IMR-90 (cell line): ENCODE measurements around the gene TNFRSF9. TPM values are rescaled to one million over a fixed set of nuclear protein-coding genes. Genes with fewer than 3 reads are reported as not detected.

Experiments
- ATAC-seq: fragments of 200-7000 bp; cut with Tn5 transposase; 2 replicates; pipeline ENCODE4 v1.9.1; 2020; ENCODE audit warnings: low read depth, mild to moderate bottlenecking, moderate library complexity
- BruUV-seq: library from RNA; stranded (reverse); fragments of 400-500 nt; replicated peaks from 2 replicates; lab custom pipeline; 2021; lab: Mats Ljungman, UMichigan
- CTCF ChIA-PET: fragments of 300-600 bp; formaldehyde crosslinking; extraction: SDS; loops from one replicate; lab custom pipeline; 2021; ENCODE audit warnings: antibody characterized with exemption; lab: Yijun Ruan, JAX
- POLR2A ChIA-PET: fragments of 300-600 bp; sonication (Branson Sonifier 250); formaldehyde crosslinking; loops from one replicate; lab custom pipeline; 2022; ENCODE audit warnings: antibody characterized with exemption; ENCODE audit not compliant: unreplicated experiment; lab: Charles Lee
- DNase-seq: peaks from one replicate; pipeline ENCODE4 v3.0.0; 2013
- H2AFZ ChIP-seq: replicated peaks from 2 replicates; pipeline ENCODE3; 2013; ENCODE audit warnings: low read length, mild to moderate bottlenecking; ENCODE audit not compliant: poor library complexity
- H2AK5ac ChIP-seq: 2 replicates; pipeline ENCODE4 v1.6.1; 2013; ENCODE audit warnings: low read depth, low read length, inconsistent platforms
- H2AK9ac ChIP-seq: replicated peaks from 2 replicates; pipeline ENCODE3; 2013; ENCODE audit warnings: mild to moderate bottlenecking, low read depth, low read length, moderate library complexity; ENCODE audit not compliant: poor library complexity
- H2BK120ac ChIP-seq: 2 replicates; pipeline ENCODE4 v1.6.1; 2013; ENCODE audit warnings: low read depth, low read length, inconsistent platforms
- H2BK15ac ChIP-seq: 3 replicates; pipeline ENCODE4 v1.6.1; 2013; ENCODE audit warnings: low read depth, low read length, inconsistent platforms
- H2BK20ac ChIP-seq: 2 replicates; pipeline ENCODE4 v1.6.1; 2013; ENCODE audit warnings: low read depth, mild to moderate bottlenecking, inconsistent platforms, low read length, moderate library complexity
- H2BK5ac ChIP-seq: 2 replicates; pipeline ENCODE4 v1.6.1; 2013; ENCODE audit warnings: mild to moderate bottlenecking, low read depth, low read length, inconsistent platforms; ENCODE audit not compliant: poor library complexity, severe bottlenecking
- H3K14ac ChIP-seq: replicated peaks from 2 replicates; pipeline ENCODE4 v1.6.1; 2013; ENCODE audit warnings: low read depth, low read length, inconsistent platforms
- H3K18ac ChIP-seq: 2 replicates; pipeline ENCODE4 v1.6.1; 2013; ENCODE audit warnings: low read depth, low read length, control low read depth
- H3K23ac ChIP-seq: 2 replicates; pipeline ENCODE4 v1.6.1; 2013; ENCODE audit warnings: low read depth, low read length, inconsistent platforms
- H3K27ac ChIP-seq: 2 replicates; pipeline ENCODE4 v1.5.1; 2013; ENCODE audit warnings: mild to moderate bottlenecking, control low read depth, low read length; ENCODE audit not compliant: insufficient read depth
- H3K27me3 ChIP-seq: 2 replicates; pipeline ENCODE4 v1.6.1; 2013; ENCODE audit warnings: low read length; ENCODE audit not compliant: control insufficient read depth, insufficient read depth
- H3K36me3 ChIP-seq: 2 replicates; pipeline ENCODE4 v1.6.1; 2013; ENCODE audit warnings: low read length, mixed read lengths; ENCODE audit not compliant: control insufficient read depth, insufficient read depth
- H3K4ac ChIP-seq: 2 replicates; pipeline ENCODE4 v1.6.1; 2013; ENCODE audit warnings: low read depth, low read length, inconsistent platforms
- H3K4me1 ChIP-seq: 2 replicates; pipeline ENCODE4 v1.6.1; 2013; ENCODE audit warnings: low read length, mixed read lengths; ENCODE audit not compliant: control insufficient read depth, insufficient read depth
- H3K4me2 ChIP-seq: 2 replicates; pipeline ENCODE4 v1.6.1; 2013; ENCODE audit warnings: low read depth, mild to moderate bottlenecking, control low read depth, low read length, moderate library complexity
- H3K4me3 ChIP-seq: 2 replicates; pipeline ENCODE4 v1.5.1; 2013; ENCODE audit warnings: low read depth, mild to moderate bottlenecking, control low read depth, low read length, moderate library complexity; ENCODE audit not compliant: insufficient read depth
- H3K56ac ChIP-seq: 2 replicates; pipeline ENCODE4 v1.6.1; 2013; ENCODE audit warnings: low read length, inconsistent platforms; ENCODE audit not compliant: insufficient read depth; ENCODE audit errors: extremely low read depth
- H3K79me1 ChIP-seq, 2 experiments: 2 replicates each; pipeline ENCODE4 v1.6.1; 2013; ENCODE audit warnings: low read length in 2 of 2, inconsistent platforms in 1 of 2, low read depth in 1 of 2
- H3K9ac ChIP-seq: 2 replicates; pipeline ENCODE4 v1.6.1; 2013; ENCODE audit warnings: low read depth, low read length, control low read depth
- H3K9me1 ChIP-seq: 2 replicates; pipeline ENCODE4 v1.6.1; 2013; ENCODE audit warnings: low read length, inconsistent platforms; ENCODE audit not compliant: insufficient read depth
- H3K9me3 ChIP-seq: 2 replicates; pipeline ENCODE4 v1.6.1; 2013; ENCODE audit warnings: low read length; ENCODE audit not compliant: control insufficient read depth, insufficient read depth
- H4K20me1 ChIP-seq: 2 replicates; pipeline ENCODE4 v1.6.1; 2013; ENCODE audit warnings: low read length, inconsistent platforms; ENCODE audit not compliant: insufficient read depth
- H4K5ac ChIP-seq: 2 replicates; pipeline ENCODE4 v1.6.1; 2013; ENCODE audit warnings: mild to moderate bottlenecking, low read depth, low read length, control low read depth
- H4K8ac ChIP-seq, 2 experiments: 2 replicates each; pipeline ENCODE4 v1.6.1; 2013; ENCODE audit warnings: low read depth in 2 of 2, low read length in 2 of 2, control low read depth in 1 of 2, inconsistent platforms in 1 of 2
- H4K91ac ChIP-seq: 2 replicates; pipeline ENCODE4 v1.6.1; 2013; ENCODE audit warnings: low read depth, low read length, inconsistent platforms; ENCODE audit not compliant: insufficient read depth
- CEBPB ChIP-seq: IDR thresholded peaks from 2 replicates; pipeline ENCODE4 v1.6.1; 2012; ENCODE audit warnings: low read depth, low read length, improper control_type of control experiment
- WGBS, 2 experiments: methylation state at CpG; one replicate each; pipeline versions ENCODE4 v1.1.5 to v1.1.7; 2013; ENCODE audit warnings: missing lambda C conversion rate in 2 of 2; ENCODE audit not compliant: insufficient read length in 1 of 2; ENCODE audit errors: extremely low coverage in 2 of 2; 5-methylcytosine and 5-hydroxymethylcytosine counted together
- dilution Hi-C: fragments of 300-500 bp; cut with HindIII; formaldehyde crosslinking; loops from one replicate; pipeline ENCODE4 v1.14.3; 2018; ENCODE audit warnings: low sequenced_read_pairs; ENCODE audit not compliant: unreplicated experiment
- in situ Hi-C: fragments of 300-500 bp; cut with MboI; formaldehyde crosslinking; loops from 3 replicates; pipeline ENCODE4 v1.14.3; 2019; ENCODE audit warnings: low sequenced_read_pairs, inconsistent platforms, mixed read lengths
- intact Hi-C: fragments of 100-400 bp; cut with micrococcal nuclease; formaldehyde crosslinking; loops from 2 replicates; pipeline ENCODE4 v1.10.0; 2022
- polyA plus RNA-seq, 3 experiments: library from polyadenylated mRNA; depleted of rRNA; stranded (reverse); fragments of >200 nt; gene quantifications; 2 replicates each; pipeline ENCODE4 v1.2.3, GENCODE V29; 2012; ENCODE audit warnings: low replicate concordance in 1 of 3
- total RNA-seq: library from RNA; depleted of rRNA; stranded (reverse); fragments of >200 nt; gene quantifications from 2 replicates; pipeline ENCODE4 v1.2.3, GENCODE V29; 2012

Gene TNFRSF9
- total and polyA plus RNA-seq, 2 of the 4 experiments (the other 2 are of a cell fraction): 0.43 to 0.72 TPM

DNA sequence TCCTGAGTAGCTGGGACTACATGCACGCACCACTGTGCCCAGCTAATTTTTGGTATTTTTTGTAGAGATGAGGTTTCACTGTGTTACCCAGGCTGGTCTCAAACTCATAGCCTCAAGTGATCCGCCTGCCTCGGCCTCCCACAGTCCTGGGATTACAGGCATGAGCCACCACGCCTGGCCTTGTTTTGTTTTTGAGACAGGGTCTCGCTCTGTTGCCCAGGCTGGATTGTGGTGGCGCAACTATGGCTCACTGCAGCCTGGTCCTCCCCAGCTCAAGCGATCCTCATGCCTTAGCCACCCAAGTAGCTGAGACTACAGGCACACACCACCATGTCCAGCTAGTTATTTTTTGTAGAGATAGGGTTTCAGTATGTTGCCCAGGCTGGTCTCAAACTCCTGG, 46.9 kb upstream of the TNFRSF9 start:
- Histone ChIP-seq H3K9me3 (no peaks in the 10 kb centered on the region), H2BK15ac (no peak overlapping the region), H3K9ac (no peak overlapping the region), H3K36me3 (peaks cover 28% of the 10 kb centered on the region), H3K27ac (no peak overlapping the region), H3K79me1 (peaks cover 10 to 31% of the 10 kb centered on the region in 2 experiments), H3K4me3 (no peak overlapping the region), H2BK20ac (no peak overlapping the region), H2BK120ac (no peak overlapping the region), H3K4me1 (peaks cover 5% of the 10 kb centered on the region), H4K91ac (no peak overlapping the region), H3K23ac (no peak overlapping the region), H3K9me1 (no peaks in the 10 kb centered on the region; the same call in none of the 2 replicates), H3K27me3 (no peaks in the 10 kb centered on the region), H2AK5ac (no peak overlapping the region), H4K5ac (no peak overlapping the region), H3K18ac (no peak overlapping the region), H4K8ac (no peak overlapping the region), H3K56ac (no peak overlapping the region), H2AK9ac (no peak overlapping the region), H2AFZ (no peak overlapping the region), H3K14ac (no peak overlapping the region), H2BK5ac (no peak overlapping the region), H4K20me1 (no peaks in the 10 kb centered on the region), H3K4me2 (no peak overlapping the region), H3K4ac (no peak overlapping the region; the same call in 1 of the 2 replicates)
- CTCF ChIA-PET: no interaction called here
- intact Hi-C loops: no loop called here
- TF ChIP-seq CEBPB: no peak
- 100% methylated on average over 2 of the region's 7 CpGs; no CpG with 5 or more reads in 1 of the 2 experiments for WGBS, 2 experiments
- POLR2A ChIA-PET: no interaction called here
- dilution Hi-C loops: no loop called here
- no TSS peak for BruUV-seq
- DNase-seq (no peak), ATAC-seq (no peak)
- in situ Hi-C loops: loop anchor here (25.0 kb wide), 3 partner anchors 575 to 875 kb away; no protein-coding TSS in a partner anchor
